Activated gamma-delta T cell treated with anti-CD3 and anti-CD28 coated beads, Interleukin-2, amount 50 U/mL, for 16 hours (primary cell): Measurements from ENCODE around the gene GAB1.
"Not testable (repeated sequence)": the region's sequence is repeated elsewhere in the genome, so short reads cannot be mapped to it uniquely, and the experiment has no call there.

Experiments
- DNase-seq: peaks from one replicate; pipeline ENCODE4 v3.0.0-alpha.2; 2020; ENCODE audit warnings: low read depth

Gene GAB1

GRCh38 chr4:143338313-143338712 is 1.6 kb downstream of the GAB1 start:
- DNase-seq, result no peak

DNA sequence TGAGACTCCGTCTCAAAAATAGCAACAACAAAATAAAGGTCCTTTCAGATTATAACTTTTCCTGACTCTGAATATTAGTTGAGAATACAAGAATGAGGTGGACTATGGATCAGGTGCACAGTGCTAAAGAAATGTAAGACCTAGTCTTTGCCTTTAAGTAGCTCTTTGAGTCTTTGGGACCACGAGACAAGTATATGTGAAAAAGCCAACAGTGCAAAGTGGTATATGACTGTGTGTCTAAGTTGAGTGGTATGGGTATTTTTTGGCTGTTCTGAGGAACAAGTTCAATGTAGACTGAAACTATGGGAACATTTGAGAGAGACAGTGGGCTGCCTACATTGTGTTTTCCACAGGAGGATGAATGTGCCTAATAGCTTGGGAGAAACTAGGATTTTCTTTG is 2.8 kb downstream of the GAB1 start:
- no peak for DNase-seq

- DNase-seq, result no peak
These were observed 4.6 kb downstream of the GAB1 start for GRCh38 chr4:143341186-143341755.

- DNase-seq, result no peak
These were observed 6.7 kb downstream of the GAB1 start for GRCh38 chr4:143343276-143343831.

DNA sequence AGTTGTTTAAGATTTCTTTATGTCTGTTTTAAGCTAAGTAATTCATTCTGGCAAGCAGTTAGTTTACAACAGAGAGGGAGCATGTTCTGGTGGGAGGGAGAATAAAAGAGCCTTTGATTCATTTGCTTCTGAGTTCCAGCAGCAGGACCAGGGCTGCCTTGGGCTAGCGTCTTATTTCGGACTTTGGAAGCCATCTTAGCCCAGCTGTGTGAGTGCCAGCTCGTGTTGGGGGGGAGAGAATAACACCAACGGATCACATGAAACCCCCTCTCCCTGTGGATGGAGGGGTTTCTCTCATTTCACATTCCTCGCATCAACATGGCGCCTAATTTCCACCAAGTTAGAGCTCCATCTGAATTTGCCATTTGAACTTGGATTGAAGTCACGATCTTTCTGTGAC is 7.4 kb downstream of the GAB1 start:
- no peak for DNase-seq

GRCh38 chr4:143344774-143345173 is 8.1 kb downstream of the GAB1 start:
- DNase-seq, result no peak

GRCh38 chr4:143345356-143345755 is 8.7 kb downstream of the GAB1 start:
- DNase-seq, result no peak

DNA sequence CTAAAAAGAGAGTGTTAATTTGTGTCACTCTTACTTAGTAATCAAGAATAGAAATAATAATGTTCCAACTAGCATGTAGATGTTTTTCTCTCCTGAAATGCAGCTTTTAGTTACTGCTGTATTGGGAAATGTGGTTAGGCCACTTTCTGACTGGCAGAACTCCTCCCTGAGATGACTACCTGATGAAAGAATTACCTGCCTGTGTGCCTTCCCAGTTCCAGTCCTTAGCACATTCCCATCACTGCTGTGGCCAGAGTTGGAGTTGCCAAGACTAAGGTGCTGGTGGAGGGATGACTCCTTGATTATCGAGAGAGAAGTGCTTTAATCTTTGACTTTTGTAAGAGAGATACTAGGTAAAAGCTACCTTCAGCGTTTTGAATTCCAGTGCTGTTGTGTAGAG is 9.5 kb downstream of the GAB1 start:
- DNase-seq, result no peak

DNA sequence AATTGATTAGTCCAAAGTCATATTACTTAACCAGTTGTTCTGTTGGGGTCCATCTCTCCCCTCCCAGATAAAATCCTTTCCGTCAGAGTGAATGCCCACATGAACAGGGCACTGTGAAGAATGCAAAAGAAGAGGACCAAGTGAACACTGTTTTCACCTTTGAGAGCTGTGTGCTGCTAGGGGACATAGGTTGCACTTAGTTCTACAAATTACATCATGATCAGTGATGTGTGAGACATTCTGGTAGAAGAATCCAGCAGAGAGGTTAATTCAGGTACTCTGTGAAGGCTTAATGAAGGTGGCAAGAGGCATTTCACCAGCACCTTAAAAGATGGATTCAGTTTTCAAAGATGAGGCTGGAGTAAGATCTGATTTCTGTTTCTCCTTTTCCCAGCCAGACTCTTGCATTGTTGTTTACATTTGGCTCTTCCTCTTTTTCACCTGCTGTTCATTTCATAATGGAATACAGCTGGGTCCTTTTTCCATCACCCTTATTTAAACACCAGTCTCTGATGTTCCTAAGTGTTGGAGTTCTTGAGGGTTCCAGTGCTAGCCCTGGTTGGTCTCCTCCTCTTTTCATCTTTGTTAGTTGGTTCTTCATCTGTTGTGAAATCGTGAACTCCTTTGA is 10.9 kb downstream of the GAB1 start:
- no peak for DNase-seq

DNA sequence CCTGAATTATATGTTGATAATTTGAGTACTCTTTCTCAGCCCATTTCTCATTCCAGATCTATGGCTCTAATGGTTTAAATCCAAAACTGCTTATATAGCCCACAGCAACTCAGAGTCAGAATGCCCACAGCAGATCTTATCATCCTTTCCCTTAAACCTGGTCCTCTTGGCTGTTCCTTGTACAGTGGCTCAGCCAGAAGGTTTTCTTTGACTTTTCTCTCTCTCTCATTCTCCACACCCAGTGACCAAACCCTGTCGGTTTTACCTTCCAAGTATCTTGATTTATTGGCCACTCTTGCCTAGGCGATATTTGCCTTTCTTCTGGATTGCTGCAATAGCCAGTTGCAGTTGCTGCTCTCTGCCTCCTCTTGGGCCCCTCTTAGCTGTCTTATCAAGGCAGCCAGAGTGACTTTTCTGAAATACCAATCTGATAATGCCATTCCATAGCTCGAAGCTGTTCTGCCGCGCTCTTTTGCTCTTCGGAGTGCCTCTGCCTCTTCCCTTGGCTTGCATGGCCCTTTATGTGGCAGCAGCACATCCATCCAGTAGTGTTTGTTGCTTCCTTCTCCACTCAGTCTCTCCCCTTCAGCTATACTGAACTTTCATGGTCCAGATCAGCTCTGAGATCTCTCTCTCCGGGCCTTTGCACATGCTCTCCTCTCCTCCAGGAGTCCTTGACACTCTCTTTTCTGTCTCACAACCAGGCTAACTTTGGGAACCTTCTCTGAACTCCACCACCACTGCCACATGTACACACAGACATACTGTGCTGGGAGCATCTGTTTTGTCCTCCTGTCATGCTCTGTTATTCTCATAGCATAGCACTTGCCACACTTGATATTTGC is 11.8 kb downstream of the GAB1 start:
- no peak for DNase-seq

DNA sequence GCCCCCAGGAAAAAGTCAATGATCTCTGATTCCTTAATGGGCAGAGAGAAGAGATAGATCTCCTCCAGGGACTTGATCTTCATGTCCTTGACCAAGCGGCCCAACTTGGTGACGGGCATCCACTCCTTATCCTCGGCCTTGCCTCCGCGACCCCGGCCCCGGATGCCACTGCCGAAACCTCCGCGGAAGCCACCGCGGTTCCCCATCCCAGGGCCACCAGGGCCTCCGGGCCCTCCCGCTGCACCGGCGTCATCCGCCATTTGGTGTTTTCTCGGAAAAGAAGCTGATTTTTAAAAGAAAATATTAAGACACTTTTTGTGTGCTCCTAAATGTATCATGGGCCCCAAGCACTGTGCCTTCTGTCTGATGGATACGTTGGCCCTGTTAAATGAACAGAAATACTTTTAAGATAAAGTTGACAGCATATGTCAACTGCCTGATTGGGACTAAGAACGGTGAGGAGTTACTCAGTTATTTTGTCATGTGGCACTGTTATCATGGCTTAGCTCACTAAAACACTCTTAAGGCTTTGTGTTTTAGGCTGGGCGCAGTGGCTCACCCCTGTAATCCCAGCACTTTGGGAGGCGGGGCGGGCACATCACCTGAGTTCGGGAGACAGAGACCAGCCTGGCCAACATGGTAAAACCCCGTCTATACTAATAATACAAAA is 13.3 kb downstream of the GAB1 start:
- DNase-seq, result not testable (repeated sequence)

GRCh38 chr4:143351149-143351691 is 14.5 kb downstream of the GAB1 start:
- DNase-seq, result no peak

DNA sequence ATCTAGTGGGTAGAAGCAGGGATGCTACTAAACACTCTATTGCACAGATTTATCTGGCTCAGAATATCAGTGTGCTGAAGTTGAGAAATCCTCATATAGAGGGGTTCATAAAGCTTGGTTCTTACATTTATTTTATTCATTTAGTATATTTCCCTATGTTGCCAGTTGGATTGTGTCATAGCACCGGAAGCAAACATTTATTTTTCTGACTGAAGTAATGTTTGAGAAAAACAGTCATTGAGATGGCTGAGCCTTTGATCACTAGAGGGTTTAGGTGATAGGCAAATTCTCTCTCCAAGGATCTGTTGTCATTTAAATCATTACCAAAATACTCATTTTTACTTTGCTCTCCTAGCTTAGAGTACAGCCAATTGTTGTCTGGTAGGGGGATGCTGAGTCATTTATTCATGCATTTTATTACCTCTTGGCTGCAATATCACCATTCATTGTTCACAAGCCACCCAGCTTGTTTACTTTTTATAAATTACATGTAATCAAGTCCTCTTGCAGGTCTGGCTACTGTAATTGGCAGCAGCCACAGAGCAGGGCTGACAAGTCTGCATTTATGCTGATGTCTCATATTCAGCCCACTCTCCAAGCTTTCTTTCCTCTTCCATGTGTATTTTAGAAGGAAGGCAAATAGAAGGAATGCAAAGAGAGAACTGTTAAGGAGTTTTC is 15.2 kb downstream of the GAB1 start:
- DNase-seq, result no peak

DNA sequence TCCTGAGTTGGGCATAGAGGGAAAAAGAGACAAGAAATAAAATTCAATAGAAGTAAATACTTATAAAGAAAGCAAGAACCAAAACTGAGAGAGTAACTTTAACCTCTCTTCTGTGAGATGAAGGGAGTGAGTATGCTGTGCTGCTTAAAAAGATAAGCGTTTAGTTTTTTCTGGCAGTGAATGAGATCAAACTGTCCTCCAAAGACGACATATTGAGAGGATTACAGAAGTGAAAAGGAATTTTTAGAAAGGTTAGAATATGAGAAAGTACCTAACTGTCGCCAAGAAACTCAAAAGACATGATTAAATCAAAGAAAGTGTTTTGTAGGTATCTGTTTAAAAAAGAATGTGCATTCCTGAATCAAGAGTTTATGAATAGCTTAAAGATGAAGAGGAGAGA is 16.0 kb downstream of the GAB1 start:
- DNase-seq, result no peak

- no peak for DNase-seq
These were observed 17.1 kb downstream of the GAB1 start for GRCh38 chr4:143353797-143354196.

DNA sequence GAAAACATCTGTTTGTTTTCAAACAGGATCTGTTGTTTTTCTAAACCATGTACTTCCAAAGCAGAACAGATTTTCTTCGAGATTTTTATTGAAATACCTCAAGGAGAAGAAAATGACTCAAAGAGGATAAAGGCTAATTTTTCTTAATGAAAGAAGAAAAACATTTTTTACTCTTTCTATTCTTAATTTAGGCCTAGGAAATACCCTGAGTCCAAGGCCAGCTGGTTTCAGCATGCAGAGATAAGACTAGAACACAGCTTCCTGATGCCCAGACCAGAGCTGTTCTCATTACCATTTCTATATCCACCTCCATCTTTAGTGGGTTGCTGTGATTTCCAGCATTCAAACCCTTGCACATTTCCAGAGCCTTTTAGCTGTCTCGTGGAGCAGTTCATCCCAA is 18.3 kb downstream of the GAB1 start:
- DNase-seq, result no peak

DNA sequence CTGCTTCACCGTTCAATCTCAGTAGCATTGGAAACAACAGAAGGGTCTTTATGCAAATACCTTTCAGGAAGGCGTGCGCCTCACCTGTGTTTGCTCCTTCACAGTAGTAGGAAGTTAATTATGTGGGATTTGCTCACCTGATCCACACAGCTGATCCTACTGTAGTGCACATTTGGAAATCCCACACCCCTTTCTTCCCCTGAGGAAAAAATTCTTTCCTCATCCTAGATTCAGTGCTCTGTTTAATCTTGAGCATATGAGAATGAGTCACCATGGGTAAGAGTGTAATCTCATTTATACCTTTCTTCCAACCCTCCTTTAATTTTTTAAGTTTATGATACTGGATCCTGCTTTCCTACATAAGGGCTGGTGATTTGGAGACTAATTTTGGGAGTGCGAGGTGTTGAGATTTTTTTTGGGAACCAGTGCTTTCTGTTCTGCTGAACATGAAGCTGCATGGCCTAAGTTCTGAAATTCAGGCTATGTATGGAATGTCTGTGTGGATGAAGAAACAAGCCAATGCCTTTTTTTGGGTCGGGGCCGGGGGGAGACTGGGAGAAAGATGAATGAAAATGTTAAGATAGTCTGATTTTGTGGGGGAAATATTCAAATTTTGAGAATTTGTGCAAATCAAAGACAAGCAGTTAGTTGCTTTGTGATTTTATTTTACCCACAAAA is 19.0 kb downstream of the GAB1 start:
- DNase-seq, result no peak

GRCh38 chr4:143356493-143356892 is 19.8 kb downstream of the GAB1 start:
- no peak for DNase-seq

GRCh38 chr4:143357161-143357845 is 20.6 kb downstream of the GAB1 start:
- no peak for DNase-seq

DNA sequence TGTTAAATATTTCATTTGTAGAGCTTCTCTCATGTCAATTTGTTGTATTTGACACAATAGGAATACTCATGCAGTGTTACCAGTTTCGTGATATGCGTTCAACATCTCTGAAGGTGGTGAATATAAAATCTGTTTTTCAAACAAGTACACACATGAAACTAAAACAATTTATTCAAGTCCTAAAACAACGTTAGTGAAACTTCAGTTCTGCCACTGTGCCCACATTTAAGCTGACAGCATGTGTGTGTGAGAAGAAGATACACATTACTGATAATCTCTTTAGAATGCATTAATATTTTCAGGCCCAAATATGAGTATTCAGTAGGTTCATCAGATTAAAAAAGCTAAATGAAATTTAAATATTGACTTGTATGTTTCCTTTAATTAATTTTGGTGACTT is 21.7 kb downstream of the GAB1 start:
- no peak for DNase-seq
